Activated CD8-positive, alpha-beta T cell treated with anti-CD3 and anti-CD28 coated beads for 36 hours (primary cell): ENCODE measurements around the gene KDM3B. TPM values are rescaled to one million over a fixed set of nuclear protein-coding genes. Genes with fewer than 3 reads are reported as not detected.

Source experiments
- ATAC-seq: fragments of 200-7000 bp; cut with Tn5 transposase; one replicate; pipeline ENCODE4 v1.10.0; 2021; ENCODE audit warnings: mild to moderate bottlenecking, moderate library complexity
- CTCF ChIA-PET: fragments of 350-600 bp; sonication (Branson Sonifier 250); formaldehyde crosslinking; loops from one replicate; lab custom pipeline; 2021; ENCODE audit warnings: antibody characterized with exemption; lab: Charles Lee
- POLR2A ChIA-PET: fragments of 350-600 bp; sonication (Branson Sonifier 250); formaldehyde crosslinking; loops from one replicate; lab custom pipeline; 2021; ENCODE audit warnings: antibody characterized with exemption; lab: Charles Lee
- DNase-seq: peaks from one replicate; pipeline ENCODE4 v3.0.0-alpha.2; 2020
- H3K27ac Mint-ChIP-seq: one replicate; pipeline ENCODE4 v1.8.0; 2021; ENCODE audit warnings: mild to moderate bottlenecking, mixed read lengths
- H3K27me3 Mint-ChIP-seq: one replicate; pipeline ENCODE4 v1.8.0; 2021; ENCODE audit warnings: mixed read lengths
- H3K36me3 Mint-ChIP-seq: one replicate; pipeline ENCODE4 v1.8.0; 2021; ENCODE audit warnings: low read depth, mixed read lengths
- H3K4me1 Mint-ChIP-seq: one replicate; pipeline ENCODE4 v1.8.0; 2021; ENCODE audit warnings: low read depth, mixed read lengths
- H3K4me3 Mint-ChIP-seq: one replicate; pipeline ENCODE4 v1.8.0; 2021; ENCODE audit warnings: mild to moderate bottlenecking, moderate library complexity, mixed read lengths
- H3K9me3 Mint-ChIP-seq: one replicate; pipeline ENCODE4 v1.8.0; 2021; ENCODE audit warnings: mixed read lengths
- intact Hi-C: fragments of 100-400 bp; cut with micrococcal nuclease; formaldehyde crosslinking; loops from one replicate; pipeline ENCODE4 v1.10.0; 2022
- total RNA-seq, 2 experiments: library from RNA; stranded (reverse); gene quantifications; one replicate each; pipeline ENCODE4 v1.2.3, GENCODE V29; 2021
- TF ChIP-seq, protein P1 (sequence below): fragments of 200-600 bp; IDR thresholded peaks from one replicate; pipeline ENCODE4 v1.8.0; 2022; ENCODE audit warnings: antibody characterized with exemption, mild to moderate bottlenecking

KDM3B gene
- total RNA-seq, 2 experiments from 2014 or later, result 41.6 to 41.9 TPM

- intact Hi-C loops, result loop anchor here (10.0 kb wide), 1 partner anchor 123 kb away; the partner anchor contains the start of gene CDC23
- H3K9me3 Mint-ChIP-seq, result no peaks in the 10 kb centered on the region
- TF ChIP-seq, protein P1, sequence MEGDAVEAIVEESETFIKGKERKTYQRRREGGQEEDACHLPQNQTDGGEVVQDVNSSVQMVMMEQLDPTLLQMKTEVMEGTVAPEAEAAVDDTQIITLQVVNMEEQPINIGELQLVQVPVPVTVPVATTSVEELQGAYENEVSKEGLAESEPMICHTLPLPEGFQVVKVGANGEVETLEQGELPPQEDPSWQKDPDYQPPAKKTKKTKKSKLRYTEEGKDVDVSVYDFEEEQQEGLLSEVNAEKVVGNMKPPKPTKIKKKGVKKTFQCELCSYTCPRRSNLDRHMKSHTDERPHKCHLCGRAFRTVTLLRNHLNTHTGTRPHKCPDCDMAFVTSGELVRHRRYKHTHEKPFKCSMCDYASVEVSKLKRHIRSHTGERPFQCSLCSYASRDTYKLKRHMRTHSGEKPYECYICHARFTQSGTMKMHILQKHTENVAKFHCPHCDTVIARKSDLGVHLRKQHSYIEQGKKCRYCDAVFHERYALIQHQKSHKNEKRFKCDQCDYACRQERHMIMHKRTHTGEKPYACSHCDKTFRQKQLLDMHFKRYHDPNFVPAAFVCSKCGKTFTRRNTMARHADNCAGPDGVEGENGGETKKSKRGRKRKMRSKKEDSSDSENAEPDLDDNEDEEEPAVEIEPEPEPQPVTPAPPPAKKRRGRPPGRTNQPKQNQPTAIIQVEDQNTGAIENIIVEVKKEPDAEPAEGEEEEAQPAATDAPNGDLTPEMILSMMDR, result no peak
- peak; percentile 89 for ATAC-seq
- H3K36me3 Mint-ChIP-seq, result peaks cover 14% of the 10 kb centered on the region
- peak within 1 kb of the TSS; percentile 91 for H3K4me3 Mint-ChIP-seq
- peak; percentile 92 for DNase-seq
- peaks cover 28% of the 10 kb centered on the region for H3K4me1 Mint-ChIP-seq
- H3K27me3 Mint-ChIP-seq, result no peaks in the 10 kb centered on the region
- ChIA-PET CTCF (interaction anchor here (0.7 to 15.5 kb wide), 6 partner anchors 14 to 206 kb away, joined by 3 to 322 read pairs (median 4); partner anchors contain the start of gene KDM3B), POLR2A (interaction anchor here (0.6 to 6.1 kb wide), 9 partner anchors 8 to 582 kb away, joined by 3 to 156 read pairs (median 3); partner anchors contain the start of gene KDM3B)
- H3K27ac Mint-ChIP-seq, result peak within 1 kb of the TSS; percentile 96
These were observed 14.6 kb upstream of the KDM3B start, which contains the start of gene FAM53C for GRCh38 chr5:138337685-138338410. TSS of gene FAM53C (plus strand) at chr5:138338266. CDS start at chr5:138341336, 3,070 bp downstream.

DNA sequence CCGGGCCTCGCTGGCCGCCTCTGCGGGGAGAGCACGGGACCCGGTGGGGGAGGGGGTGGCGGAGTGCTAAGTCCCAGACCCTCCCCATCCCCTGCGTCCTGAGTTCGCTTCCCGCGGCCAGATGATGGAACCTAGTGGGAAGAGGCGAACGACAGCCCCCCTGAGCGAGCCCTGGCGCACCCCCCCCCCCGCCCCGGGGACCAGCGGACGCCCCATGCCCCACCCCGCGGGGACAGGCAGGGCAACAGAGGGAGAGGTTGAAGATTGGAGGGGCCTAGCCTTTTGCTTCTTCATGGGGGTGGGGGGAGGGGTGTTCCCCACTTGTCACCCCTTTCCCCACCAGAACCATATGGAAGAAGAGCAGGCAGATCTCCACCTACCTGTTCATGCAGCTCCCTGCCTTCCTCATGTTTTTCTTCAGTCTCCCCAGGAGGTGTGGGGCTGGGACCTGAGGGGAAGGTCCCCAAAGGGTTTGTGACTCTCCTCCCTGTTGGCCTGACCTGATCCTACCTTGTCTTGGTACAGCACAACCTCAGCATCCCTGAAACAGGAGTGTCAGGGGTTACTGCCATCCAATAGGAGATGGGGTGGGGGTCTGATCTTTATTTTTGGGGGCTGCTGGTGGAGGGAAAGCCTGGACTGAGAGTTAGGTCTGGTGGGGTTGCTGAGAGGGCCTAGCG is 13.9 kb upstream of the KDM3B start:
- Mint-ChIP-seq H3K4me1 (peaks cover 28% of the 10 kb centered on the region), H3K36me3 (peaks cover 17% of the 10 kb centered on the region), H3K27me3 (no peaks in the 10 kb centered on the region), H3K27ac (peak overlapping the region; percentile 87), H3K9me3 (no peaks in the 10 kb centered on the region), H3K4me3 (peak overlapping the region; percentile 91)
- POLR2A ChIA-PET, result interaction anchor here (0.5 to 6.1 kb wide), 11 partner anchors 9 to 583 kb away, joined by 3 to 156 read pairs (median 3); partner anchors contain the start of genes EGR1 and KDM3B
- CTCF ChIA-PET, result interaction anchor here (0.7 to 15.5 kb wide), 4 partner anchors 13 to 205 kb away, joined by 3 to 322 read pairs (median 4); partner anchors contain the start of gene KDM3B
- intact Hi-C loops, result loop anchor here (10.0 kb wide), 1 partner anchor 124 kb away; the partner anchor contains the start of gene CDC23
- peak; percentile 9 for DNase-seq
- TF ChIP-seq, protein P1, result no peak
- peak; percentile 6 for ATAC-seq

- ChIA-PET CTCF (interaction anchor here (0.6 to 15.5 kb wide), 5 partner anchors 13 to 124 kb away, joined by 3 to 322 read pairs (median 3); partner anchors contain the start of gene KDM3B), POLR2A (interaction anchor here (0.5 to 6.1 kb wide), 6 partner anchors 7 to 153 kb away, joined by 3 to 156 read pairs (median 4); partner anchors contain the start of genes CDC25C, EGR1 and KDM3B)
- Mint-ChIP-seq H3K4me3 (peak overlapping the region; percentile 91), H3K27ac (peak overlapping the region; percentile 87), H3K27me3 (no peaks in the 10 kb centered on the region), H3K4me1 (peaks cover 28% of the 10 kb centered on the region), H3K36me3 (peaks cover 21% of the 10 kb centered on the region), H3K9me3 (no peaks in the 10 kb centered on the region)
- TF ChIP-seq, protein P1, result no peak
- intact Hi-C loops, result loop anchor here (10.0 kb wide), 1 partner anchor 124 kb away; the partner anchor contains the start of gene CDC23
- DNase-seq (peak; percentile 15), ATAC-seq (no peak)
These were observed 13.4 kb upstream of the KDM3B start for GRCh38 chr5:138339091-138339456.

- no peaks in the 10 kb centered on the region for H3K9me3 Mint-ChIP-seq
- H3K27ac Mint-ChIP-seq, result peak overlapping the region; percentile 87
- TF ChIP-seq, protein P1, result no peak
These were observed 13.0 kb upstream of the KDM3B start for GRCh38 chr5:138339464-138339863.

More at GRCh38 chr5:138339464-138339863, 13.0 kb upstream of the KDM3B start:
- H3K4me1 Mint-ChIP-seq, result peaks cover 28% of the 10 kb centered on the region
- peaks cover 23% of the 10 kb centered on the region for H3K36me3 Mint-ChIP-seq
- H3K27me3 Mint-ChIP-seq, result no peaks in the 10 kb centered on the region
- ATAC-seq (no peak), DNase-seq (no peak)
- H3K4me3 Mint-ChIP-seq, result peak overlapping the region; percentile 91
- intact Hi-C loops, result loop anchor here (10.0 kb wide), 1 partner anchor 125 kb away; the partner anchor contains the start of gene CDC23
- CTCF ChIA-PET, result interaction anchor here (0.6 to 15.5 kb wide), 5 partner anchors 13 to 124 kb away, joined by 3 to 322 read pairs (median 3); partner anchors contain the start of gene KDM3B
- POLR2A ChIA-PET, result interaction anchor here (1.0 to 6.1 kb wide), 5 partner anchors 8 to 154 kb away, joined by 3 to 156 read pairs (median 4); partner anchors contain the start of genes CDC25C, EGR1 and KDM3B
